ENCODE data around the gene BIN2. TPM values are rescaled to one million over a fixed set of nuclear protein-coding genes. Genes with fewer than 3 reads are reported as not detected.

Gene BIN2
- total and polyA plus RNA-seq, 2 experiments from 2014 or later = not detected

DNA sequence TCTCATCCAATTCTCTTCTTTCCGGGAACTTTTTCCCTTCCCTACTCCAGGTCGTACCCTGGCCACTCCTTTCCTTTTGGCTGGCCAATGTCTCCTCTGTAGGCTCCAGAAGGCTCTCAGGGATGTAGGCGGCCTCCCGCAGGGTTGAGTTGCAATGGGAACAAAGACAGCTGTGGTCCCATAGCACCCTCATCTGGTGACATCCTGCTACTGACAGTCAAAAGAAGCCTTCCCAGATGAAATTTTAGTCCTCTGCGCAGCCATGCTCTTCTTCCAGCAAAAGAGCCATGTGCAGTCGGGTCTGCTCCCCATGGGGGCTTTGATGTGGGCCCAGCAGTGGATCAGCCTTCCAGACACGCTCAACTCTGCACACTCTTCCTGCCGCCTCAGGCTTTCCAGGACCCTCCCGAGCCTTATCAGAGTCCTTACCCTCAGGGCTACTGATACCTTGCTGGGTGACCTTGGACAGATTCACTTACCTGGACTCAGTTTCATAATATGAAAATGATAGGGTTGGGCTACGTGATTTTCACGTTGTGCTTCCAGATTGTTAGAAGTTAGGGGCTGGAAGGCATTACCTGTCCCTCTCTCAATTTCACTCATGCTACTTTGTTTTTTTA, 28.0 kb upstream of the BIN2 start:
- no peak for TF ChIP-seq EZH2phosphoT487 (IDR thresholded peaks at IDR 0.05; ENCODE audit: insufficient read depth, low read depth)
- no peak for TF ChIP-seq EZH2 (IDR thresholded peaks at IDR 0.05; ENCODE audit: insufficient read depth, poor library complexity, severe bottlenecking)
- no peak overlapping the region for H3K9ac ChIP-seq
- DNase-seq = peak; percentile 79
- H3K9me2 ChIP-seq (ENCODE audit: insufficient read depth) = no peaks in the 10 kb centered on the region
- no peak overlapping the region for H3K4me2 ChIP-seq (ENCODE audit: unreplicated experiment)
- no peak overlapping the region for H2AFZ ChIP-seq
- no peaks in the 10 kb centered on the region for H4K20me1 ChIP-seq (ENCODE audit: insufficient read depth)
- 34 to 39% methylated on average over 11 of the region's 11 CpGs for WGBS, 2 experiments (ENCODE audit: low coverage in 1 of 2, low lambda C conversion rate in 2 of 2, missing lambda C conversion rate in 2 of 2)
- no peaks in the 10 kb centered on the region for H3K27me3 ChIP-seq (replicated peaks; ENCODE audit: insufficient read depth)
- no peak overlapping the region for H3K27ac ChIP-seq
- in situ Hi-C loops (cut with MboI) = no loop called here
- peaks cover 10% of the 10 kb centered on the region for H3F3A ChIP-seq (ENCODE audit: insufficient read depth)
- H3K4me3 ChIP-seq = no peak overlapping the region
- no peaks in the 10 kb centered on the region for H3K36me3 ChIP-seq (ENCODE audit: low read depth)
- no peaks in the 10 kb centered on the region for H3K9me3 ChIP-seq (ENCODE audit: low read depth)
- H3K4me1 ChIP-seq (ENCODE audit: insufficient read depth) = peaks cover 13% of the 10 kb centered on the region
- H3K79me2 ChIP-seq (ENCODE audit: insufficient read depth) = no peaks in the 10 kb centered on the region

DNA sequence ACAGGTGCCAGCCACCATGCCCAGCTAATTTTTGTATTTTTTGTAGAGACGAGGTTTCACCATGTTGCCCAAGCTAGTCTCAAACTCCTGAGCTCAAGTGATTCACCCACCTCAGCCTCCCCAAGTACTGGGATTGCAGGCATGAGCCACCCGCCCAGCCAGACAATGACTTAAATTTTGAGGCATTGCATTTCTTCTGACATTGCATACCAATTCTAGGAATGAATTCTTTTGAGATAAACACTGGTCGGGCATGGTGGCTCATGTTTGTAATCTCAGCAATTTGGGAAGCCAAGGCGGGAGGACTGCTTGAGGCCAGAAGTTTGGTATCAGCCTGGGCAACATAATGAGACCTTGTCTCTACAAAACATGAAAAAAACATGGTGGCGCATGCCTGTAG, 25.1 kb upstream of the BIN2 start:
- no peaks in the 10 kb centered on the region for H3K9me3 ChIP-seq (ENCODE audit: low read depth)
- no peaks in the 10 kb centered on the region for H4K20me1 ChIP-seq (ENCODE audit: insufficient read depth)
- H3K9ac ChIP-seq = no peak overlapping the region
- no peak overlapping the region for H3K4me3 ChIP-seq
- peak; percentile 84 for DNase-seq
- peaks cover 13% of the 10 kb centered on the region for H3K4me1 ChIP-seq (ENCODE audit: insufficient read depth)
- peak overlapping the region; percentile 42 for H3K27ac ChIP-seq
- no peaks in the 10 kb centered on the region for H3K79me2 ChIP-seq (ENCODE audit: insufficient read depth)
- no peaks in the 10 kb centered on the region for H3K36me3 ChIP-seq (ENCODE audit: low read depth)
- 52 to 54% methylated on average over 5 of the region's 5 CpGs for WGBS, 2 experiments (ENCODE audit: low coverage in 1 of 2, low lambda C conversion rate in 2 of 2, missing lambda C conversion rate in 2 of 2)
- H3F3A ChIP-seq (ENCODE audit: insufficient read depth) = peaks cover 10% of the 10 kb centered on the region
- in situ Hi-C loops (cut with MboI) = loop anchor here (10.0 kb wide), 2 partner anchors 84 to 304 kb away; partner anchors contain the start of gene LETMD1
- H2AFZ ChIP-seq = no peak overlapping the region
- H3K4me2 ChIP-seq (ENCODE audit: unreplicated experiment) = no peak overlapping the region
- TF ChIP-seq EZH2phosphoT487 (IDR thresholded peaks at IDR 0.05; ENCODE audit: insufficient read depth, low read depth) (no peak), EZH2 (IDR thresholded peaks at IDR 0.05; ENCODE audit: insufficient read depth, poor library complexity, severe bottlenecking) (no peak)
- no peaks in the 10 kb centered on the region for H3K27me3 ChIP-seq (replicated peaks; ENCODE audit: insufficient read depth)
- H3K9me2 ChIP-seq (ENCODE audit: insufficient read depth) = no peaks in the 10 kb centered on the region

DNA sequence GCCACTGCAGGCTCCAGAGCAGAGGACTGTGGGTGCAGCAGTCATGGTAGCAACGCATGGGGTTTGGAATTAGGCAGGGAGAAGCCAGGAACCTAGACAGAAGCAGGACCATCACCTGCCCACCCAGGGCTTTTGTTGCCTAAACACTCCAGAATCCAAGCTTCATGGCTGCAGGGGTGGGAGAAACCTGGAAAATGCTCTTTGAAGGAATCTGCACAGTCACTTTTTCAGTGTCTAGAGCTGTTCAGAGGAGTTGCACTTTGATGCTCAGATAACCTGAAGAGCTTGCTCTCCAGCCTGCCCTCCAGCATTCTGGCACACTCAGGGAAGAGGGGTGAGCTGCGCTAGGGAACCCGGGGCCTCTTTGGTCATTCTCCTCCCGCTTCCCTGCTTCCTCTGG, 24.1 kb upstream of the BIN2 start:
- H3F3A ChIP-seq (ENCODE audit: insufficient read depth) = peaks cover 10% of the 10 kb centered on the region
- H2AFZ ChIP-seq = peak overlapping the region; percentile 29; the same call in 1 of the 2 replicates
- H3K4me3 ChIP-seq = no peak overlapping the region
- peaks cover 13% of the 10 kb centered on the region for H3K4me1 ChIP-seq (ENCODE audit: insufficient read depth)
- no peaks in the 10 kb centered on the region for H3K79me2 ChIP-seq (ENCODE audit: insufficient read depth)
- in situ Hi-C loops (cut with MboI) = loop anchor here (10.0 kb wide), 2 partner anchors 83 to 303 kb away; partner anchors contain the start of gene LETMD1
- 0 out of 2 replicates have a peak overlapping the region, but pooled peaks have one; percentile 31 for H3K27ac ChIP-seq
- no peaks in the 10 kb centered on the region for H3K36me3 ChIP-seq (ENCODE audit: low read depth)
- H4K20me1 ChIP-seq (ENCODE audit: insufficient read depth) = no peaks in the 10 kb centered on the region
- H3K9ac ChIP-seq = no peak overlapping the region
- no peaks in the 10 kb centered on the region for H3K27me3 ChIP-seq (replicated peaks; ENCODE audit: insufficient read depth)
- H3K9me3 ChIP-seq (ENCODE audit: low read depth) = no peaks in the 10 kb centered on the region
- TF ChIP-seq EZH2phosphoT487 (IDR thresholded peaks at IDR 0.05; ENCODE audit: insufficient read depth, low read depth) = no peak
- no peak for TF ChIP-seq EZH2 (IDR thresholded peaks at IDR 0.05; ENCODE audit: insufficient read depth, poor library complexity, severe bottlenecking)
- no peaks in the 10 kb centered on the region for H3K9me2 ChIP-seq (ENCODE audit: insufficient read depth)
- H3K4me2 ChIP-seq (ENCODE audit: unreplicated experiment) = no peak overlapping the region
- no peak for DNase-seq
- WGBS, 2 experiments (ENCODE audit: low coverage in 1 of 2, low lambda C conversion rate in 2 of 2, missing lambda C conversion rate in 2 of 2) = 87 to 88% methylated on average over 4 of the region's 4 CpGs

DNA sequence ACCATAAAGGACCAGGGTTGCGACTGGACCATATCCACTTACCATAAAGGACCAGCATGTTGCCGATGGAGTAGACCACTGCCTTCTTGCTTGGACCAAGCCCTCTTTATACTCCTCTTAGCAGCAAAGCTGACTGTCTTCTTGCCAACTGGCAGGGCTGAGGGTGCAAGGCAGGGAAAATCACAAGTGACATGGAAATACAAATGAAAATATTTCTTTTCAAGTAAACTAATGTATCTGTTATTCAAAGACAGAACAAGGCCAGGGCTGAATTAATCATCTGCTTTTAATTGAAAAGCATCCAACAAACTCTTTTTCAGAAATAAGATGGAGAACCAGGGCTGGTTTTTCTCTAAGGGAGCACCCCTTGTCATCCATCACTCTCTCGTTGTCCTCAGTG, 22.6 kb upstream of the BIN2 start, which contains the start of gene CELA1:
CELA1 (minus strand) TSS at position 99 of the 400 bp plus-strand sequence; CDS start at position 58, 41 bp downstream.
- no peaks in the 10 kb centered on the region for H3K36me3 ChIP-seq (ENCODE audit: low read depth)
- peaks cover 13% of the 10 kb centered on the region for H3K4me1 ChIP-seq (ENCODE audit: insufficient read depth)
- no peak for TF ChIP-seq EZH2phosphoT487 (IDR thresholded peaks at IDR 0.05; ENCODE audit: insufficient read depth, low read depth)
- TF ChIP-seq EZH2 (IDR thresholded peaks at IDR 0.05; ENCODE audit: insufficient read depth, poor library complexity, severe bottlenecking) = no peak
- no peak within 1 kb of the TSS for H3K4me2 ChIP-seq (ENCODE audit: unreplicated experiment)
- no peaks in the 10 kb centered on the region for H3K27me3 ChIP-seq (replicated peaks; ENCODE audit: insufficient read depth)
- peaks cover 10% of the 10 kb centered on the region for H3F3A ChIP-seq (ENCODE audit: insufficient read depth)
- H3K79me2 ChIP-seq (ENCODE audit: insufficient read depth) = no peaks in the 10 kb centered on the region
- H3K4me3 ChIP-seq = no peak within 1 kb of the TSS
- no peak within 1 kb of the TSS for H2AFZ ChIP-seq
- H3K9me2 ChIP-seq (ENCODE audit: insufficient read depth) = no peaks in the 10 kb centered on the region
- no peak for DNase-seq
- H3K27ac ChIP-seq = no peak within 1 kb of the TSS
- no peaks in the 10 kb centered on the region for H3K9me3 ChIP-seq (ENCODE audit: low read depth)
- H4K20me1 ChIP-seq (ENCODE audit: insufficient read depth) = no peaks in the 10 kb centered on the region
- in situ Hi-C loops (cut with MboI) = loop anchor here (10.0 kb wide), 2 partner anchors 82 to 302 kb away; partner anchors contain the start of gene LETMD1
- WGBS, 2 experiments (ENCODE audit: low coverage in 1 of 2, low lambda C conversion rate in 2 of 2, missing lambda C conversion rate in 2 of 2) = 63 to 69% methylated on average over 3 of the region's 3 CpGs
- H3K9ac ChIP-seq = no peak within 1 kb of the TSS
